ENCODE measurements around the gene METTL22.
A peak's percentile ranks its signal among the peaks of the same experiment; 100 is the strongest.

METTL22 gene

GRCh38 chr16:8669481-8669880 lies 48.0 kb downstream of the METTL22 start:
- DNase-seq = no peak

- DNase-seq = no peak
Observed at GRCh38 chr16:8670014-8670560, 48.6 kb downstream of the METTL22 start.

GRCh38 chr16:8673611-8674412 lies 52.3 kb downstream of the METTL22 start:
- no peak for DNase-seq

- peak in 1 of 2 experiments; percentile 66 for DNase-seq
Observed at GRCh38 chr16:8674413-8675022, 53.0 kb downstream of the METTL22 start, which contains the start of gene ABAT. Gene ABAT (plus strand): TSS chr16:8674617. CDS start chr16:8735740, 61,123 bp downstream.

- DNase-seq = no peak
Observed at GRCh38 chr16:8675183-8676159, 54.0 kb downstream of the METTL22 start.

GRCh38 chr16:8676160-8676547 lies 54.7 kb downstream of the METTL22 start:
- DNase-seq = no peak

GRCh38 chr16:8676737-8677375 lies 55.4 kb downstream of the METTL22 start:
- no peak for DNase-seq

GRCh38 chr16:8677481-8677880 lies 56.0 kb downstream of the METTL22 start:
- no peak for DNase-seq

- DNase-seq = no peak
Observed at GRCh38 chr16:8678068-8678927, 56.8 kb downstream of the METTL22 start.

- DNase-seq = no peak
Observed at GRCh38 chr16:8679151-8679550, 57.7 kb downstream of the METTL22 start.

GRCh38 chr16:8682551-8683259 lies 61.2 kb downstream of the METTL22 start:
- no peak for DNase-seq

- no peak for DNase-seq
Observed at GRCh38 chr16:8683640-8684039, 62.1 kb downstream of the METTL22 start.

GRCh38 chr16:8685617-8686016 lies 64.1 kb downstream of the METTL22 start:
- no peak for DNase-seq

GRCh38 chr16:8686031-8686621 lies 64.6 kb downstream of the METTL22 start:
- DNase-seq = no peak

GRCh38 chr16:8686879-8687278 lies 65.4 kb downstream of the METTL22 start:
- DNase-seq = no peak

GRCh38 chr16:8689686-8690085 lies 68.2 kb downstream of the METTL22 start:
- DNase-seq = no peak

GRCh38 chr16:8691728-8692127 lies 70.2 kb downstream of the METTL22 start:
- DNase-seq = no peak

GRCh38 chr16:8694795-8695728 lies 73.6 kb downstream of the METTL22 start:
- no peak for DNase-seq

- DNase-seq = no peak
Observed at GRCh38 chr16:8696880-8697279, 75.4 kb downstream of the METTL22 start.

Measured in NCI-H187 (cell line).